HEK293T (cell line): ENCODE data around the gene FAM222A.

Experiments used
- FOXM1 ChIP-seq: fragments of 450-650 bp; IDR thresholded peaks from 2 replicates; pipeline ENCODE4 v1.6.1; 2017; ENCODE audit warnings: mild to moderate bottlenecking, borderline replicate concordance
- ZNF384 ChIP-seq: fragments of 450-650 bp; IDR thresholded peaks from 2 replicates; pipeline ENCODE4 v1.6.1; 2016

GRCh38 chr12:109725321-109726105 lies 11.9 kb downstream of the FAM222A start:
- TF ChIP-seq FOXM1 (no peak), ZNF384 (no peak)
